Neural progenitor cell (in vitro differentiated cells): ENCODE data around the gene NOXO1. TPM values are rescaled to one million over a fixed set of nuclear protein-coding genes. Genes with fewer than 3 reads are reported as not detected.
"Not testable (repeated sequence)": the region's sequence is repeated elsewhere in the genome, so short reads cannot be mapped to it uniquely, and the experiment has no call there.

Experiments used
- DNase-seq: peaks from one replicate; pipeline ENCODE4 v3.0.0-alpha.2; 2016; ENCODE audit warnings: low spot score
- H2AFZ ChIP-seq: fragments of 200-600 bp; sonication (generic); replicated peaks from 2 replicates; pipeline ENCODE4 v1.6.1; 2016; ENCODE audit warnings: antibody characterized with exemption
- H3F3A ChIP-seq: fragments of 200-600 bp; sonication (generic); 2 replicates; pipeline ENCODE4 v1.6.1; 2016; ENCODE audit warnings: antibody characterized with exemption, low read depth
- H3K27ac ChIP-seq: fragments of 200-600 bp; sonication (generic); 2 replicates; pipeline ENCODE4 v1.5.1; 2016; ENCODE audit warnings: mild to moderate bottlenecking
- H3K27me3 ChIP-seq: fragments of 200-600 bp; sonication (generic); 2 replicates; pipeline ENCODE4 v1.6.1; 2016; ENCODE audit warnings: mild to moderate bottlenecking, moderate library complexity
- H3K36me3 ChIP-seq: fragments of 200-600 bp; sonication (generic); 2 replicates; pipeline ENCODE4 v1.5.1; 2016
- H3K4me1 ChIP-seq: fragments of 200-600 bp; sonication (generic); 2 replicates; pipeline ENCODE4 v1.6.1; 2016; ENCODE audit warnings: mixed run types
- H3K4me2 ChIP-seq: fragments of 200-600 bp; sonication (generic); 2 replicates; pipeline ENCODE4 v1.6.1; 2016
- H3K4me3 ChIP-seq: fragments of 200-600 bp; sonication (generic); 2 replicates; pipeline ENCODE4 v1.5.1; 2016
- H3K79me2 ChIP-seq: fragments of 200-600 bp; sonication (generic); 2 replicates; pipeline ENCODE4 v1.6.1; 2016; ENCODE audit warnings: low read depth
- H3K9ac ChIP-seq: fragments of 200-600 bp; sonication (generic); 2 replicates; pipeline ENCODE4 v1.6.1; 2016
- H3K9me3 ChIP-seq: fragments of 200-600 bp; sonication (generic); 2 replicates; pipeline ENCODE4 v1.5.1; 2016; ENCODE audit warnings: low read depth
- H4K20me1 ChIP-seq: fragments of 200-600 bp; sonication (generic); 2 replicates; pipeline ENCODE4 v1.6.1; 2016; ENCODE audit warnings: low read depth
- H3K27ac Mint-ChIP-seq: 3 replicates; pipeline ENCODE4 v1.8.0; 2021; ENCODE audit warnings: mixed read lengths
- H3K27me3 Mint-ChIP-seq: 2 replicates; pipeline ENCODE4 v1.8.0; 2022; ENCODE audit warnings: low read depth, mild to moderate bottlenecking, inconsistent platforms, moderate library complexity, mixed read lengths; ENCODE audit not compliant: insufficient read depth
- H3K36me3 Mint-ChIP-seq: 3 replicates; pipeline ENCODE4 v1.8.0; 2021; ENCODE audit warnings: mixed read lengths
- H3K4me1 Mint-ChIP-seq: 3 replicates; pipeline ENCODE4 v1.8.0; 2021; ENCODE audit warnings: mixed read lengths
- H3K4me3 Mint-ChIP-seq: 3 replicates; pipeline ENCODE4 v1.8.0; 2021; ENCODE audit warnings: mild to moderate bottlenecking, moderate library complexity, mixed read lengths
- H3K9me3 Mint-ChIP-seq: 3 replicates; pipeline ENCODE4 v1.8.0; 2020; ENCODE audit warnings: mixed read lengths
- EZH2 ChIP-seq: fragments of 200-600 bp; sonication (generic); IDR thresholded peaks from 2 replicates; pipeline ENCODE4 v1.6.1; 2017; ENCODE audit warnings: antibody characterized with exemption, mild to moderate bottlenecking, moderate library complexity
- EZH2phosphoT487 ChIP-seq: fragments of 200-600 bp; sonication (generic); IDR thresholded peaks from 2 replicates; pipeline ENCODE4 v1.6.1; 2017; ENCODE audit warnings: antibody characterized with exemption
- total RNA-seq: library from RNA; depleted of rRNA; stranded (reverse); fragments of >200 nt; gene quantifications from 2 replicates; pipeline ENCODE4 v1.2.3, GENCODE V29; 2015; ENCODE audit warnings: low replicate concordance
- TF ChIP-seq, protein P1 (sequence below): fragments of 200-600 bp; sonication (generic); IDR thresholded peaks from 2 replicates; pipeline ENCODE4 v1.5.1; 2017; ENCODE audit warnings: antibody characterized with exemption, mild to moderate bottlenecking

NOXO1 gene
- total RNA-seq, 1 donor from 2014 or later = not detected

GRCh38 chr16:1940273-1941161, 40.8 kb downstream of the NOXO1 start:
- peaks cover 15% of the 10 kb centered on the region for H3K4me1 Mint-ChIP-seq
- no peak overlapping the region for H3K4me3 ChIP-seq
- no peak overlapping the region for H3K4me2 ChIP-seq
- H2AFZ ChIP-seq = no peak overlapping the region
- DNase-seq = no peak
- H4K20me1 ChIP-seq = no peaks in the 10 kb centered on the region
- no peaks in the 10 kb centered on the region for H3K9me3 ChIP-seq
- H3K9ac ChIP-seq = no peak overlapping the region
- no peaks in the 10 kb centered on the region for H3K27me3 ChIP-seq
- TF ChIP-seq, protein P1, sequence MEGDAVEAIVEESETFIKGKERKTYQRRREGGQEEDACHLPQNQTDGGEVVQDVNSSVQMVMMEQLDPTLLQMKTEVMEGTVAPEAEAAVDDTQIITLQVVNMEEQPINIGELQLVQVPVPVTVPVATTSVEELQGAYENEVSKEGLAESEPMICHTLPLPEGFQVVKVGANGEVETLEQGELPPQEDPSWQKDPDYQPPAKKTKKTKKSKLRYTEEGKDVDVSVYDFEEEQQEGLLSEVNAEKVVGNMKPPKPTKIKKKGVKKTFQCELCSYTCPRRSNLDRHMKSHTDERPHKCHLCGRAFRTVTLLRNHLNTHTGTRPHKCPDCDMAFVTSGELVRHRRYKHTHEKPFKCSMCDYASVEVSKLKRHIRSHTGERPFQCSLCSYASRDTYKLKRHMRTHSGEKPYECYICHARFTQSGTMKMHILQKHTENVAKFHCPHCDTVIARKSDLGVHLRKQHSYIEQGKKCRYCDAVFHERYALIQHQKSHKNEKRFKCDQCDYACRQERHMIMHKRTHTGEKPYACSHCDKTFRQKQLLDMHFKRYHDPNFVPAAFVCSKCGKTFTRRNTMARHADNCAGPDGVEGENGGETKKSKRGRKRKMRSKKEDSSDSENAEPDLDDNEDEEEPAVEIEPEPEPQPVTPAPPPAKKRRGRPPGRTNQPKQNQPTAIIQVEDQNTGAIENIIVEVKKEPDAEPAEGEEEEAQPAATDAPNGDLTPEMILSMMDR = no peak
- TF ChIP-seq EZH2phosphoT487 (no peak), EZH2 (no peak)
- peaks cover 10% of the 10 kb centered on the region for H3K79me2 ChIP-seq
- H3K27ac Mint-ChIP-seq = no peak overlapping the region
- H3F3A ChIP-seq = peaks cover 9% of the 10 kb centered on the region
- H3K27ac ChIP-seq = no peak overlapping the region
- no peaks in the 10 kb centered on the region for H3K36me3 ChIP-seq
- peaks cover 3% of the 10 kb centered on the region for H3K27me3 Mint-ChIP-seq
- H3K36me3 Mint-ChIP-seq = peaks cover 2% of the 10 kb centered on the region
- H3K4me1 ChIP-seq = peaks cover 7% of the 10 kb centered on the region
- H3K4me3 Mint-ChIP-seq = no peak overlapping the region
- H3K9me3 Mint-ChIP-seq = no peaks in the 10 kb centered on the region

- not testable (repeated sequence) for H2AFZ ChIP-seq, H3K27ac Mint-ChIP-seq, H3K27me3 ChIP-seq, H3K36me3 ChIP-seq, H3K9me3 ChIP-seq, H3K4me3 Mint-ChIP-seq, H3K4me2 ChIP-seq, H3K4me1 ChIP-seq, H3K79me2 ChIP-seq, H3K9me3 Mint-ChIP-seq, DNase-seq, H3F3A ChIP-seq, H3K27me3 Mint-ChIP-seq, H3K27ac ChIP-seq, H3K36me3 Mint-ChIP-seq, H3K9ac ChIP-seq, H3K4me3 ChIP-seq, H4K20me1 ChIP-seq
- H3K4me1 Mint-ChIP-seq = peaks cover 15% of the 10 kb centered on the region
Observed at GRCh38 chr16:1939833-1940232, 41.4 kb downstream of the NOXO1 start.

- peaks cover 5% of the 10 kb centered on the region for H3F3A ChIP-seq
- peaks cover 10% of the 10 kb centered on the region for H3K79me2 ChIP-seq
- H3K4me2 ChIP-seq = no peak overlapping the region
- TF ChIP-seq EZH2phosphoT487 (no peak), EZH2 (no peak)
- TF ChIP-seq, protein P1 = no peak
- no peak overlapping the region for H3K27ac ChIP-seq
- Mint-ChIP-seq H3K4me3 (no peak overlapping the region), H3K9me3 (no peaks in the 10 kb centered on the region), H3K4me1 (peaks cover 9% of the 10 kb centered on the region), H3K27ac (no peak overlapping the region), H3K27me3 (peaks cover 3% of the 10 kb centered on the region), H3K36me3 (peaks cover 2% of the 10 kb centered on the region)
- peaks cover 7% of the 10 kb centered on the region for H3K4me1 ChIP-seq
- H2AFZ ChIP-seq = no peak overlapping the region
- no peaks in the 10 kb centered on the region for H3K9me3 ChIP-seq
- no peak overlapping the region for H3K9ac ChIP-seq
- no peaks in the 10 kb centered on the region for H3K36me3 ChIP-seq
- no peak overlapping the region for H3K4me3 ChIP-seq
- no peaks in the 10 kb centered on the region for H3K27me3 ChIP-seq
- H4K20me1 ChIP-seq = no peaks in the 10 kb centered on the region
- no peak for DNase-seq
Observed at GRCh38 chr16:1938910-1939309, 42.4 kb downstream of the NOXO1 start.

DNA sequence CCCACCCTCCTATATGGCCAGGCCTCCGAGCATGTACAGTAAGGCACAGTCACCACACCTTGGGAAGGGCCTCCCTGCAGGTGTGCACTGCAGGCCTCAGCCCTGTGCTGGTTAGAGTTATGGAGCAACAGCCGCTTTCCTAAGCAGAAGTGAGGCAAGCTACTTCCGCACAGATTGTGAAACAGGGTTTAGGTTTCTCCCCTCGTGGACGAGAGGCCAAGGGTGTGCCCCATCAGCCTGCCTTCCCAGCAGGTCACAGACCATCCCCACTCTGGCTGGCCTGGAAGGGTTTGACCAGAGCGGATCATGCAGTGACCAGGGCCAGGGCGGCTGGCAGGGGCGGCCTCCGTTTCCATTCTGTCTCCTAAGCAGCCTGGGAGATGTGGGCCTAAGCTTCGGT, 43.0 kb downstream of the NOXO1 start:
- Mint-ChIP-seq H3K27ac (no peak overlapping the region), H3K36me3 (peaks cover 2% of the 10 kb centered on the region), H3K4me3 (no peak overlapping the region), H3K4me1 (peaks cover 6% of the 10 kb centered on the region), H3K9me3 (no peaks in the 10 kb centered on the region), H3K27me3 (peaks cover 3% of the 10 kb centered on the region)
- no peak overlapping the region for H2AFZ ChIP-seq
- no peak for TF ChIP-seq EZH2phosphoT487
- TF ChIP-seq, protein P1 = no peak
- TF ChIP-seq EZH2 = no peak
- no peak for DNase-seq
- no peaks in the 10 kb centered on the region for H3F3A ChIP-seq
- H4K20me1 ChIP-seq = no peaks in the 10 kb centered on the region
- H3K79me2 ChIP-seq = peaks cover 10% of the 10 kb centered on the region
- H3K4me1 ChIP-seq = peaks cover 7% of the 10 kb centered on the region
- no peaks in the 10 kb centered on the region for H3K9me3 ChIP-seq
- H3K36me3 ChIP-seq = no peaks in the 10 kb centered on the region
- no peak overlapping the region for H3K4me2 ChIP-seq
- no peak overlapping the region for H3K9ac ChIP-seq
- no peak overlapping the region for H3K27ac ChIP-seq
- H3K27me3 ChIP-seq = no peaks in the 10 kb centered on the region
- no peak overlapping the region for H3K4me3 ChIP-seq
